ENCODE data around the gene CASTOR1. TPM values are rescaled to one million over a fixed set of nuclear protein-coding genes. Genes with fewer than 3 reads are reported as not detected.

Gene CASTOR1
- total RNA-seq, 1 experiment from 2014 or later: 2.0 TPM

- DNase-seq (ENCODE audit: low spot score): no peak
- BruUV-seq (replicated peaks): no TSS peak
- ChIA-PET CTCF (no interaction called here), POLR2A (ENCODE audit: low non-redundant PET) (no interaction called here)
- Histone ChIP-seq H3K27me3 (replicated peaks; ENCODE audit: insufficient read depth, low read depth, low read length, poor library complexity) (no peaks in the 10 kb centered on the region), H3K36me3 (ENCODE audit: insufficient read depth, low read length, poor library complexity, severe bottlenecking) (no peaks in the 10 kb centered on the region), H3K27ac (ENCODE audit: low read depth, low read length, poor library complexity, severe bottlenecking) (no peak overlapping the region), H3K4me3 (ENCODE audit: low read depth, low read length, poor library complexity, severe bottlenecking) (no peak overlapping the region), H3K9me3 (ENCODE audit: low read depth, low read length, poor library complexity, severe bottlenecking) (no peaks in the 10 kb centered on the region), H3K4me1 (ENCODE audit: insufficient read depth, low read length, poor library complexity, severe bottlenecking) (peaks cover 8% of the 10 kb centered on the region)
- intact Hi-C loops (cut with micrococcal nuclease; ENCODE audit: unreplicated experiment): no loop called here
- TF ChIP-seq CTCF (conservative IDR thresholded peaks at IDR 0.05; ENCODE audit: low read depth, low read length) (no peak), EZH2 (IDR thresholded peaks at IDR 0.05; ENCODE audit: borderline replicate concordance, low read depth, low read length, poor library complexity, severe bottlenecking) (no peak)
These were observed 16.2 kb upstream of the CASTOR1 start for GRCh38 chr22:30305519-30305905.

GRCh38 chr22:30304495-30305244 lies 15.4 kb upstream of the CASTOR1 start:
- POLR2A ChIA-PET (ENCODE audit: low non-redundant PET): no interaction called here
- no TSS peak for BruUV-seq (replicated peaks)

GRCh38 chr22:30302810-30303138 lies 13.5 kb upstream of the CASTOR1 start:
- TF ChIP-seq CTCF (conservative IDR thresholded peaks at IDR 0.05; ENCODE audit: low read depth, low read length): no peak
- TF ChIP-seq EZH2 (IDR thresholded peaks at IDR 0.05; ENCODE audit: borderline replicate concordance, low read depth, low read length, poor library complexity, severe bottlenecking): no peak
- Histone ChIP-seq H3K27me3 (replicated peaks; ENCODE audit: insufficient read depth, low read depth, low read length, poor library complexity) (no peaks in the 10 kb centered on the region), H3K27ac (ENCODE audit: low read depth, low read length, poor library complexity, severe bottlenecking) (no peak overlapping the region), H3K9me3 (ENCODE audit: low read depth, low read length, poor library complexity, severe bottlenecking) (no peaks in the 10 kb centered on the region), H3K36me3 (ENCODE audit: insufficient read depth, low read length, poor library complexity, severe bottlenecking) (no peaks in the 10 kb centered on the region), H3K4me3 (ENCODE audit: low read depth, low read length, poor library complexity, severe bottlenecking) (no peak overlapping the region), H3K4me1 (ENCODE audit: insufficient read depth, low read length, poor library complexity, severe bottlenecking) (peaks cover 8% of the 10 kb centered on the region)
- DNase-seq (ENCODE audit: low spot score): no peak
- CTCF ChIA-PET: no interaction called here
- intact Hi-C loops (cut with micrococcal nuclease; ENCODE audit: unreplicated experiment): no loop called here
- no TSS peak for BruUV-seq (replicated peaks)
- POLR2A ChIA-PET (ENCODE audit: low non-redundant PET): no interaction called here

More at GRCh38 chr22:30304495-30305244, 15.4 kb upstream of the CASTOR1 start:
- CTCF ChIA-PET: interaction anchor here (0.6 kb wide), 1 partner anchor 119 kb away, joined by 4 read pairs; no protein-coding TSS in a partner anchor
- H3K27me3 ChIP-seq (replicated peaks; ENCODE audit: insufficient read depth, low read depth, low read length, poor library complexity): no peaks in the 10 kb centered on the region
- H3K4me3 ChIP-seq (ENCODE audit: low read depth, low read length, poor library complexity, severe bottlenecking): no peak overlapping the region
- no peaks in the 10 kb centered on the region for H3K9me3 ChIP-seq (ENCODE audit: low read depth, low read length, poor library complexity, severe bottlenecking)
- H3K4me1 ChIP-seq (ENCODE audit: insufficient read depth, low read length, poor library complexity, severe bottlenecking): peaks cover 8% of the 10 kb centered on the region
- TF ChIP-seq EZH2 (IDR thresholded peaks at IDR 0.05; ENCODE audit: borderline replicate concordance, low read depth, low read length, poor library complexity, severe bottlenecking) (no peak), CTCF (conservative IDR thresholded peaks at IDR 0.05; ENCODE audit: low read depth, low read length) (no peak)
- no peak for DNase-seq (ENCODE audit: low spot score)
- H3K27ac ChIP-seq (ENCODE audit: low read depth, low read length, poor library complexity, severe bottlenecking): no peak overlapping the region
- intact Hi-C loops (cut with micrococcal nuclease; ENCODE audit: unreplicated experiment): no loop called here
- H3K36me3 ChIP-seq (ENCODE audit: insufficient read depth, low read length, poor library complexity, severe bottlenecking): no peaks in the 10 kb centered on the region
